Measurements from ENCODE around the gene UBASH3B. TPM values are rescaled to one million over a fixed set of nuclear protein-coding genes. Genes with fewer than 3 reads are reported as not detected.

UBASH3B gene
- total RNA-seq, 4 donors from 2014 or later, result 2.7 to 16.4 (median 9.7) TPM

DNA sequence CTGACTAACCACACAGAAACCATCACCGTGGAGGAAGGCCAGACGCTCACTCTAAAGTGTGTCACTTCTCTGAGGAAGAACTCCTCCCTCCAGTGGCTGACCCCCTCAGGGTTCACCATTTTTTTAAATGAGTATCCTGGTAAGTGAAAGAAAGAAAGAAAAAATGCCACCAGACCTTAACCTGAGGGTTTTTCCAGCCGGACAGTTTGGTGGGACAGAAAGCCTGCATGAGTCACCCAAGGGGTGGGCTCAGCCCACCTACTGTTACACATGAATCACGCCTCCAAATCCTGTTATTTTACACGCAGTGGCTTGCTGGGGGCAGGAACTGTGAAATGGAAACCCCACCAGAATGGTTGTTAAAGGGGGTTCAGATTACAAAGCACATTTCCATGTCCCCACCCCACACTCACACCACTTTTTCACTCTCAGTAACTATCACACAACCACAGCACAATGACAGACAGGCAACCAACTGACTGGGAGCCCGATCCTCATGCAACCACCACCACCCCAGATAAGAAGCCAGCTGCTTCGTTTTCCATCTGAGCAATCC lies 194.6 kb downstream of the UBASH3B start:
- Histone ChIP-seq H3K4me1 (peaks cover 0 to 7% (median 0%) of the 10 kb centered on the region in 3 donors), H3K36me3 (no peaks in the 10 kb centered on the region), H3K4me3 (no peak overlapping the region), H3K9me3 (no peaks in the 10 kb centered on the region), H3K27ac (no peak overlapping the region), H3K27me3 (peaks cover 0 to 3% (median 0%) of the 10 kb centered on the region in 4 donors)
- 32 to 49% methylated on average over 7 of the region's 7 CpGs for WGBS, 2 donors
- TF ChIP-seq POLR2A (IDR thresholded peaks at IDR 0.05), result no peak
- TF ChIP-seq, protein P1, sequence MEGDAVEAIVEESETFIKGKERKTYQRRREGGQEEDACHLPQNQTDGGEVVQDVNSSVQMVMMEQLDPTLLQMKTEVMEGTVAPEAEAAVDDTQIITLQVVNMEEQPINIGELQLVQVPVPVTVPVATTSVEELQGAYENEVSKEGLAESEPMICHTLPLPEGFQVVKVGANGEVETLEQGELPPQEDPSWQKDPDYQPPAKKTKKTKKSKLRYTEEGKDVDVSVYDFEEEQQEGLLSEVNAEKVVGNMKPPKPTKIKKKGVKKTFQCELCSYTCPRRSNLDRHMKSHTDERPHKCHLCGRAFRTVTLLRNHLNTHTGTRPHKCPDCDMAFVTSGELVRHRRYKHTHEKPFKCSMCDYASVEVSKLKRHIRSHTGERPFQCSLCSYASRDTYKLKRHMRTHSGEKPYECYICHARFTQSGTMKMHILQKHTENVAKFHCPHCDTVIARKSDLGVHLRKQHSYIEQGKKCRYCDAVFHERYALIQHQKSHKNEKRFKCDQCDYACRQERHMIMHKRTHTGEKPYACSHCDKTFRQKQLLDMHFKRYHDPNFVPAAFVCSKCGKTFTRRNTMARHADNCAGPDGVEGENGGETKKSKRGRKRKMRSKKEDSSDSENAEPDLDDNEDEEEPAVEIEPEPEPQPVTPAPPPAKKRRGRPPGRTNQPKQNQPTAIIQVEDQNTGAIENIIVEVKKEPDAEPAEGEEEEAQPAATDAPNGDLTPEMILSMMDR (IDR thresholded peaks at IDR 0.05), result no peak
- DNase-seq, result no peak
- intact Hi-C loops (cut with DNase I), result loop anchor here (5.0 kb wide), 2 partner anchors 53 to 218 kb away; no protein-coding TSS in a partner anchor

DNA sequence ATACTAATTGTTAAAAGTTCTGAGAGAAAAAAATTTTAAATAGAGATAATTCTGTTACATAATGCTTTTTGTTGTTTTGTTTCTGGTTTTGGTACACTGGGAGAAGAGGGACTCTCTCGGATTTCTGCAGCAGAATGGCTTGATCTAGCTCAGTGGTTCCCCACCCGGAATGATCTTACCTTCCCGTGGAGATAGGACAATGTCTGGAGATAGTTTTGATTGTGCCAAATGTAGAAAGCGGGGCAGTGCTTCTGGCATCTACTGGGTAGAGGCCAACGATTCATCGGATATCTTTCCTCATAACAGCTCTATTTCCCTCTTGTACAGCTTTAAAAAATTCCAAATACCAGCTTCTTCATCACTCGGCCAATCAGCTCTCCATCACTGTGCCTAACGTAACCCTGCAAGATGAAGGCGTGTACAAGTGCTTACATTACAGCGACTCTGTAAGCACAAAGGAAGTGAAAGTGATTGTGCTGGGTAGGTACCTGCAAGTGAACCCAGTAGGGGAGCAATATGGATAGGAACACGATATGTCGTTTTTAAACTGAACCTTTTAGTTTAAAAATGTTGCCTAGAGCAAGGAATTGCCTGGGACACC lies 195.9 kb downstream of the UBASH3B start:
- Histone ChIP-seq H3K4me1 (peaks cover 0 to 11% (median 0%) of the 10 kb centered on the region in 3 donors), H3K4me3 (no peak overlapping the region), H3K36me3 (no peaks in the 10 kb centered on the region), H3K27ac (no peak overlapping the region), H3K9me3 (no peaks in the 10 kb centered on the region), H3K27me3 (peaks cover 0 to 3% (median 0%) of the 10 kb centered on the region in 4 donors)
- intact Hi-C loops (cut with DNase I), result loop anchor here (5.0 kb wide), 2 partner anchors 54 to 219 kb away; no protein-coding TSS in a partner anchor
- no peak for DNase-seq
- TF ChIP-seq, protein P1 (IDR thresholded peaks at IDR 0.05), result no peak
- no peak for TF ChIP-seq POLR2A (IDR thresholded peaks at IDR 0.05)
- 67 to 76% methylated on average over 12 of the region's 12 CpGs for WGBS, 2 donors

DNA sequence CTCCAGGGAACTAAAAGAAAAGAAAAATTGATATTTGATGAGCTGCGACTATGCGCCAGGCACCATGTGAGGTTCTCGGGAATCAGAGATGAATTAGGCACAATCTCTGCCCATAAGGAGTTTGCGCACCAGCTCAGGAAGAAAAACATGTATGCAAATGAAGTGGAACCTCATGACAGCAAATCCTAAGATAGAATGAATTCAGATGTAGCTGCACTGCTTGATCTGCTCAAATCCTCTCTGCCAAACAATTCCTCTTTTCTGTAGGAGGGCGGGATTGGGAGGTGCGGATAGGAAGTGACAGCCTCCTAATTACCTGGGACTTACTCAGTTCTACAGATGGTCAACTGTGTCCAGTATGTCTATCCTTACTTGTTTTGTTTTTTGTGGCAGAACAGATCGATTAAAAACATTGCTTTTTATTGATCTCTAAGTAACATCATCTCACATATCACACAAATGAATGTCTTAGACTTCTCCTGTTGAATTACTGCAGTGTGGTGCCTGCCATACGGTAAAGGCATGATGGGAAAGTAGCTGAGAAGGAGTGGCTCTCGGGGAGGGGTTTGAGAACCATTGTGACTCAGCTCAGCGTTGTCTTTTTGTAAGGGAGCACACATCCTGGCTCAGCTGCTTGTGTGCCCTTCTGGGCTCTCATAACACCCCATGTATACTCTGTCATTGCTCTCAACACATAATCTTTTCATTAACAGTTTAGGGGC lies 196.7 kb downstream of the UBASH3B start:
- peak overlapping the region in 2 of 4 donors; percentile 54 to 55 for H3K27ac ChIP-seq
- H3K4me1 ChIP-seq, result peaks cover 0 to 18% (median 0%) of the 10 kb centered on the region in 3 donors
- H3K27me3 ChIP-seq, result peaks cover 0 to 3% (median 0%) of the 10 kb centered on the region in 4 donors
- H3K36me3 ChIP-seq, result no peaks in the 10 kb centered on the region
- 67 to 69% methylated on average over 10 of the region's 10 CpGs for WGBS, 2 donors
- H3K9me3 ChIP-seq, result no peaks in the 10 kb centered on the region
- no peak for DNase-seq
- no peak overlapping the region for H3K4me3 ChIP-seq
- TF ChIP-seq, protein P1 (IDR thresholded peaks at IDR 0.05), result no peak
- TF ChIP-seq POLR2A (IDR thresholded peaks at IDR 0.05), result no peak
- intact Hi-C loops (cut with DNase I), result loop anchor here (5.0 kb wide), 2 partner anchors 55 to 220 kb away; no protein-coding TSS in a partner anchor

DNA sequence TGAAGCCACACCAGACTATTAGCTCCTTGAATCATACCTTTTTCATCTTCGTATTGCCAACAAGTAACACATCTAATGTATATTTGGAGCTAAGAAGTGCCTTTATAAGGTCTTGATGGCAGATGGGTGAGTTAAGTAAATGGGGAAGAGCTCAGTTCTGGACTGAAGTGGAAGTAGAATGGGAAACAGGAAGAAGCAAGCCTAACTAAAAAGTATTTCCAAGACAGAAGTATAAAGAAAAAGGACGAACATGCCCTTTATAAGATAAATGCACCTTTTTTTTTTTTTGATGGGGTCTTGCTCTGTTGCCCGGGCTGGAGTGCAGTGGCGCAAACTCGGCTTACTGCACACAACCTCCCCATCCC lies 197.3 kb downstream of the UBASH3B start:
- Histone ChIP-seq H3K27ac (peak overlapping the region in 2 of 4 donors; percentile 54 to 55), H3K27me3 (peaks cover 0 to 3% (median under 1%) of the 10 kb centered on the region in 4 donors), H3K9me3 (no peaks in the 10 kb centered on the region), H3K36me3 (no peaks in the 10 kb centered on the region), H3K4me3 (no peak overlapping the region), H3K4me1 (peaks cover 0 to 19% (median 0%) of the 10 kb centered on the region in 3 donors)
- TF ChIP-seq POLR2A (IDR thresholded peaks at IDR 0.05), result no peak
- TF ChIP-seq, protein P1 (IDR thresholded peaks at IDR 0.05), result no peak
- no peak for DNase-seq
- intact Hi-C loops (cut with DNase I), result loop anchor here (5.0 kb wide), 2 partner anchors 55 to 220 kb away; no protein-coding TSS in a partner anchor
- 90% methylated on average over 5 of the region's 5 CpGs for WGBS, 2 donors
